Activated B cell treated with CpG ODN at 0.5 μM for 24 hours (primary cell): ENCODE results near the gene BASP1. TPM values are rescaled to one million over a fixed set of nuclear protein-coding genes. Genes with fewer than 3 reads are reported as not detected.

Experiments
- ATAC-seq: fragments of 200-7000 bp; cut with Tn5 transposase; one replicate; pipeline ENCODE4 v1.10.0; 2021; ENCODE audit warnings: low read depth, mild to moderate bottlenecking, moderate library complexity
- CTCF ChIA-PET: fragments of 350-600 bp; sonication (Branson Sonifier 250); formaldehyde crosslinking; loops from one replicate; lab custom pipeline; 2021; ENCODE audit warnings: antibody characterized with exemption; lab: Charles Lee
- POLR2A ChIA-PET: fragments of 350-600 bp; sonication (Branson Sonifier 250); formaldehyde crosslinking; loops from one replicate; lab custom pipeline; 2021; ENCODE audit warnings: antibody characterized with exemption; lab: Charles Lee
- DNase-seq: peaks from one replicate; pipeline ENCODE4 v3.0.0; 2022
- H3K27ac Mint-ChIP-seq: one replicate; pipeline ENCODE4 v1.8.0; 2020; ENCODE audit warnings: mixed read lengths
- H3K27me3 Mint-ChIP-seq: one replicate; pipeline ENCODE4 v1.8.0; 2021; ENCODE audit warnings: mixed read lengths
- H3K36me3 Mint-ChIP-seq: one replicate; pipeline ENCODE4 v1.8.0; 2021; ENCODE audit warnings: low read depth, mixed read lengths
- H3K4me1 Mint-ChIP-seq: one replicate; pipeline ENCODE4 v1.8.0; 2021; ENCODE audit warnings: mixed read lengths
- H3K4me3 Mint-ChIP-seq: one replicate; pipeline ENCODE4 v1.8.0; 2020; ENCODE audit warnings: mild to moderate bottlenecking, mixed read lengths
- H3K9me3 Mint-ChIP-seq: one replicate; pipeline ENCODE4 v1.8.0; 2020; ENCODE audit warnings: mixed read lengths
- intact Hi-C: fragments of 100-400 bp; cut with micrococcal nuclease; formaldehyde crosslinking; loops from one replicate; pipeline ENCODE4 v1.15.1; 2024
- total RNA-seq: library from RNA; stranded (reverse); gene quantifications from 2 replicates; pipeline ENCODE4 v1.2.3, GENCODE V29; 2022
- TF ChIP-seq, protein P1 (sequence below): fragments of 200-600 bp; IDR thresholded peaks from one replicate; pipeline ENCODE4 v1.8.0; 2022; ENCODE audit warnings: antibody characterized with exemption, mild to moderate bottlenecking

Gene BASP1
- total RNA-seq, 1 donor from 2014 or later: 316 TPM

DNA sequence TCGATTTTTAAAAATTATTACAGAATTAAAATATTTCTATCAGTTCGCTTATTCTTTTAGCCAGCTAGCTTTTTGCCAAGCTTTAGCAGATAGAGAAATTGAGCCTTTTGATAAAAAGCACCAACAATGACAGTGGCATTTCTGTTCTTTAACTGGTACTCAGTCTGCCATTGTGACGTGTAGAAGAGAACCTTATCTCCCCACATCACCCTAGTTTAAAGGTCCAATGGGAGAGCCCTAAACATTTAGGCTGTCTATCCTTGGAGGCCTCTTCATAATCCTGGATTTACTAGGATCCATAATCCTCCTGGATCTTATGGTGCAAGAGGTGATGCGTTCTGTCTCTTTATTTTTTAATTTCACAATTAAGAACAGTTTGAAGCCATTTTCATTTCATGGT is 3.0 kb downstream of the BASP1 start:
- H3K27me3 Mint-ChIP-seq: no peaks in the 10 kb centered on the region
- H3K9me3 Mint-ChIP-seq: no peaks in the 10 kb centered on the region
- TF ChIP-seq, protein P1, sequence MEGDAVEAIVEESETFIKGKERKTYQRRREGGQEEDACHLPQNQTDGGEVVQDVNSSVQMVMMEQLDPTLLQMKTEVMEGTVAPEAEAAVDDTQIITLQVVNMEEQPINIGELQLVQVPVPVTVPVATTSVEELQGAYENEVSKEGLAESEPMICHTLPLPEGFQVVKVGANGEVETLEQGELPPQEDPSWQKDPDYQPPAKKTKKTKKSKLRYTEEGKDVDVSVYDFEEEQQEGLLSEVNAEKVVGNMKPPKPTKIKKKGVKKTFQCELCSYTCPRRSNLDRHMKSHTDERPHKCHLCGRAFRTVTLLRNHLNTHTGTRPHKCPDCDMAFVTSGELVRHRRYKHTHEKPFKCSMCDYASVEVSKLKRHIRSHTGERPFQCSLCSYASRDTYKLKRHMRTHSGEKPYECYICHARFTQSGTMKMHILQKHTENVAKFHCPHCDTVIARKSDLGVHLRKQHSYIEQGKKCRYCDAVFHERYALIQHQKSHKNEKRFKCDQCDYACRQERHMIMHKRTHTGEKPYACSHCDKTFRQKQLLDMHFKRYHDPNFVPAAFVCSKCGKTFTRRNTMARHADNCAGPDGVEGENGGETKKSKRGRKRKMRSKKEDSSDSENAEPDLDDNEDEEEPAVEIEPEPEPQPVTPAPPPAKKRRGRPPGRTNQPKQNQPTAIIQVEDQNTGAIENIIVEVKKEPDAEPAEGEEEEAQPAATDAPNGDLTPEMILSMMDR: no peak
- DNase-seq (no peak), ATAC-seq (no peak)
- POLR2A ChIA-PET: interaction anchor here (0.5 to 1.5 kb wide), 6 partner anchors 35 to 59 kb away, joined by 3 to 8 read pairs (median 8); no protein-coding TSS in a partner anchor
- H3K36me3 Mint-ChIP-seq: peaks cover 62% of the 10 kb centered on the region
- H3K4me3 Mint-ChIP-seq: peak overlapping the region; percentile 66
- CTCF ChIA-PET: no interaction called here
- peaks cover 79% of the 10 kb centered on the region for H3K4me1 Mint-ChIP-seq
- intact Hi-C loops: no loop called here
- peak overlapping the region; percentile 68 for H3K27ac Mint-ChIP-seq

DNA sequence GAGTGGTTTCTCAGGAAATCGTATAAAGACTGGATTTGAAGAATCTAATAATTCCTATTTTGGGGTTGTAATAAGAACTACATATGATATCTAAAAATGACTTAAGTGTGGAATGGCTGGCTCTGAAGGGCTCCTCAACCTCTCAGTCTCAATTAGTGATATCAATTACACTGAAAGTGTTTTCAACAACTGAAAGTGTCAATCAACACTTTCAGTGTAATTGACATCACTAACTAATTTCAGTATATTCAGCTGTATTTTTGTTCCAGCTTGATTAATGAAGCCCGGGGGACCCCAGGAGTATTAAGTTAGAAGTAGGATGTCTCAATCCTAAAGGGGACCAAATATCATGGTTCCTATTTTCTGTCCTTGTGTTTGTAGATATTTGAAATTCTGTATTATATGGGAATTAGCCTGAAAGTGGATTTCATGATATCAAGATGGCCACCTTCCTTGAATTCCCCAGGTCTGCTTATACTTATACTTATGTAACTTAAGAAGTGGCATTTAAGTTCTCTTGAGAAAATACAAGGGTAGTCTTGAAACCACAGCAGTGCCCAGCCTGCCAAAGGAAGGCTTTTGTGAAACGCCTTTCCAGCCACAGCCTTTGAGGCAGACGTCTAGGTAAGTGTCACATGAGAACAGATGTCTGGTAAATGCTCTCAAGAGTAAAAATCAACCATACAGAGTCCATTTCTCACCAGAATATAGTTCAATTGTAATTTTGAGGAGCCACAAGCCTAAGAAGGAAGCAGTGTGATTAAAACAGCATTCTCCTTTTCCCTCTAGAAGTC is 4.6 kb downstream of the BASP1 start:
- TF ChIP-seq, protein P1: no peak
- DNase-seq (no peak), ATAC-seq (no peak)
- intact Hi-C loops: no loop called here
- ChIA-PET CTCF (no interaction called here), POLR2A (interaction anchor here (0.7 to 1.5 kb wide), 7 partner anchors 16 to 102 kb away, joined by 3 to 10 read pairs (median 8); no protein-coding TSS in a partner anchor)
- no peaks in the 10 kb centered on the region for H3K27me3 Mint-ChIP-seq
- peak overlapping the region; percentile 77 for H3K27ac Mint-ChIP-seq
- H3K36me3 Mint-ChIP-seq: peaks cover 62% of the 10 kb centered on the region
- peak overlapping the region; percentile 73 for H3K4me3 Mint-ChIP-seq
- H3K4me1 Mint-ChIP-seq: peaks cover 80% of the 10 kb centered on the region
- H3K9me3 Mint-ChIP-seq: no peaks in the 10 kb centered on the region

DNA sequence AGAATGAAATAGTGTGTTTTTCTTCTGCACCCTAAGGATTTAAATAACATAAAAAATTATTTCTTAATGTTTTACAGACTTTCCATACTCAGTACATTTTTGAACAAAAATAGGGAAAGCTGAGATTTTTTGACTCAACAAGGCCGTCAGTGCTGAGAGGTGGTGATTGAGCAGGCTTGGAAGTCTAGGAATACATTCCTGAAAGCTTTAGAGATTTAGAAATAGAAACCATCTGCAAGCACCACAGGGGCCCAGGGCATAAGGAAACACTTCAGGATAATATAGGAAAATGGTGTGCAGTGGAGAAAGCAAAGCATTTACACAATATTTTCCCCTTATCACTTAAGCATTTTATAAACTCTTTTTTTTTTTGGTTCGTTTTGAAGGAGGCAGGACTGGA is 5.2 kb downstream of the BASP1 start:
- DNase-seq: no peak
- H3K27ac Mint-ChIP-seq: peak overlapping the region; percentile 90
- ChIA-PET CTCF (no interaction called here), POLR2A (interaction anchor here (0.5 to 5.9 kb wide), 4 partner anchors 34 to 986 kb away, joined by 3 to 77 read pairs (median 18); no protein-coding TSS in a partner anchor)
- intact Hi-C loops: no loop called here
- no peak for ATAC-seq
- TF ChIP-seq, protein P1: no peak
- peak overlapping the region; percentile 73 for H3K4me3 Mint-ChIP-seq
- H3K27me3 Mint-ChIP-seq: no peaks in the 10 kb centered on the region
- H3K4me1 Mint-ChIP-seq: peaks cover 85% of the 10 kb centered on the region
- no peaks in the 10 kb centered on the region for H3K9me3 Mint-ChIP-seq
- peaks cover 62% of the 10 kb centered on the region for H3K36me3 Mint-ChIP-seq

DNA sequence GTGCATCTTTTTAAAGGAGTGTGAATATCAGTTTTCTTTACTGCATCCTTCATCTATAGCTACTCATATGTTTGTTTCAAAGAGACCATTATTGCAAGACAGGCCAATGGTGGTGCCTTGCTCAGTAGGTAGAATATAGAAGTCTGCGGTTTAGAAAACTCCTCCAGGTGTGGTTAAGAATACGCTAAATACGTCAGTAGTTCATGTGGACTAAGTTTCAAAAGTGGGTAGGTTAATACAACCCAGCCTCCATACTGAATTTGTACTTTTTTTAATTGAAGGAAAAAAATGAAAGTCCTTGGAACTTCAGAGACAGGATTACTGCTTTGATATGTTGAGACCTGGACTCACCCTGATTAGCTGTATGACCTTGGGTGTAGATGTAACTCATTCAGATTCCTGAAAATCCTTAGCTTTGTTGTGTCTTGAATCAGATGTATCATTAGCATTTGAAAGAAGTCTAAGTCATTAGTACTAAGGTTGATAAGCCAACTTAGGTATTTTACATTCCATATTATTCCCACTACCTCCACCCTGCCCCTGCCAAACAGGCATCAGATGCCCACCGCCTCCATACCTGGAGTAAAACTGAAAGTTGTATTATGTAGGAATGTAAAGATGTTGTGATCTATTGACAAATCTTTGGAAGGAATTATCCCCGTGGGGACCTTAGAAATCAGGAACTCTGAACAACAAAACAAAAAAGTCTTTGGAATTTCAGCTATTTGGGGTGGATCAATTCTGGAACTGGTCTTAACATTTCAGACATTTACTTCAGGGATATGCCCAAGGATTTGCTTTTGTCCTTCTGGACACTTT is 6.1 kb downstream of the BASP1 start:
- POLR2A ChIA-PET: interaction anchor here (0.5 to 5.9 kb wide), 6 partner anchors 33 to 985 kb away, joined by 3 to 77 read pairs (median 12); no protein-coding TSS in a partner anchor
- TF ChIP-seq, protein P1: no peak
- intact Hi-C loops: loop anchor here (2.0 kb wide), 1 partner anchor 15 kb away; no protein-coding TSS in a partner anchor
- DNase-seq: no peak
- Mint-ChIP-seq H3K9me3 (no peaks in the 10 kb centered on the region), H3K27me3 (no peaks in the 10 kb centered on the region), H3K27ac (peak overlapping the region; percentile 90), H3K4me3 (peak overlapping the region; percentile 73), H3K4me1 (peaks cover 94% of the 10 kb centered on the region), H3K36me3 (peaks cover 69% of the 10 kb centered on the region)
- CTCF ChIA-PET: no interaction called here
- ATAC-seq: no peak
